K562 (cell line): ENCODE data around the gene FAM149B1. TPM values are rescaled to one million over a fixed set of nuclear protein-coding genes. Genes with fewer than 3 reads are reported as not detected.

Experiments
- C11orf30 ChIP-seq: fragments of 450-650 bp; IDR thresholded peaks from 2 replicates; pipeline ENCODE4 v1.6.1; 2016; ENCODE audit warnings: low read depth, mild to moderate bottlenecking
- NCOR1 ChIP-seq: fragments of 450-650 bp; IDR thresholded peaks from 2 replicates; pipeline ENCODE4 v1.6.1; 2016; ENCODE audit warnings: mild to moderate bottlenecking, moderate library complexity
- RNF2 ChIP-seq: sonication (generic); IDR thresholded peaks from 2 replicates; pipeline ENCODE4 v1.6.1; 2016
- ZNF232 ChIP-seq: sonication (generic); formaldehyde crosslinking; IDR thresholded peaks from 2 replicates; pipeline ENCODE4 v1.8.0; 2022; ENCODE audit warnings: mild to moderate bottlenecking, missing genetic modification reagents
- ZNF766 ChIP-seq: fragments of 200-800 bp; sonication (Bioruptor generic); conservative IDR thresholded peaks from 2 replicates; pipeline ENCODE4 v1.6.1; 2016; ENCODE audit warnings: missing genetic modification characterization, missing compliant biosample characterization
- polyA plus RNA-seq, 8 experiments: library from polyadenylated mRNA; depleted of rRNA in 4 of 8; stranded (reverse) in 5 of 8; unstranded in 3 of 8; fragments of >200 nt; fragmentation: Nextera tagmentation in 2 of 8; fragmentation: Illumina TruSeq in 1 of 8; extraction: Ambion mirVana in 2 of 8; extraction: Trizol in 1 of 8; gene quantifications; 2 replicates each; pipeline versions ENCODE4 v1.2.1 to v1.2.3, GENCODE V29; 2011 to 2014; ENCODE audit warnings: inconsistent platforms in 1 of 8, missing spikeins in 1 of 8
- total RNA-seq, 7 experiments: library from RNA; depleted of rRNA in 6 of 7; stranded (reverse); fragments of >200 nt in 6 of 7; fragmentation: Illumina TruSeq in 2 of 7; extraction: Trizol in 2 of 7; gene quantifications; 2 replicates each; pipeline versions ENCODE4 v1.2.1 to v1.2.3, GENCODE V29; 2011 to 2021; ENCODE audit warnings: low replicate concordance in 1 of 7
- TF ChIP-seq, protein P1 (sequence below): fragments of 450-650 bp; IDR thresholded peaks from 2 replicates; pipeline ENCODE4 v1.6.1; 2016; ENCODE audit warnings: borderline replicate concordance
- TF ChIP-seq, protein P2 (sequence below), 2 experiments: IDR thresholded peaks; 2 replicates each; pipeline ENCODE4 v1.6.1; 2012; ENCODE audit warnings: improper control_type of control experiment in 2 of 2, low read depth in 2 of 2, low read length in 2 of 2, borderline replicate concordance in 1 of 2

The FAM149B1 gene
- total and polyA plus RNA-seq, 9 of the 15 experiments (the other 6 are each of a cell fraction or from before 2014, with no cell fraction given), result 4.2 to 18.5 (median 9.3) TPM

DNA sequence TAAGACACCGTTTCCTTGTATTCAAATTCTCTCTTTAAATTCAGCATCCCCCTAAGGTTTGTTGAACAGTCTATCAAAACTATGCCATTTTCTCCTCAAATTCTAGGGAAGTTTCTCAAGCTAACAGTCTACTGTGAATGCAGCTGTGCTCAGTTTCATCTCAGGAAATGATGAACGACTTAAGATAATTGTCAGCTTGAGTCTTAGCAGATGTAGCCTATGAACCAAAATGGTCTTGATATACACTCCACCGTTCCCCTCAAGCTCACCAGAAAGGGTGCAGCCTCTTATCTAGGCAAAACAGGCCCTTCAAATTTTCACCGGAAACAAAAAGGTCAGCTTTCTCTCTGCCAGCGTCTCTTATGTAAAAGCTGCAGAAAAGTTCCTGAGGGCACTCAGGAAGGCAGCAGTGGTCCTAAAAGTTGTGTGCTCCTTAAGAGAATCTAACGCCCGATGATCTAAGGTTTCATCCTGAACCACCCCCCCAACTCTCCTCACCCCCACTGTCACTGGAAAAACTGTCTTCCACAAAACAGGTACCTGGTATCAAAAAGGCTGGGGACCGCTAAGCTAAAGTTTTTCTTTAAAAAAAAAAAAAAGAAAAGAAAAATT lies 77.1 kb downstream of the FAM149B1 start (continued):
- TF ChIP-seq, protein P1, sequence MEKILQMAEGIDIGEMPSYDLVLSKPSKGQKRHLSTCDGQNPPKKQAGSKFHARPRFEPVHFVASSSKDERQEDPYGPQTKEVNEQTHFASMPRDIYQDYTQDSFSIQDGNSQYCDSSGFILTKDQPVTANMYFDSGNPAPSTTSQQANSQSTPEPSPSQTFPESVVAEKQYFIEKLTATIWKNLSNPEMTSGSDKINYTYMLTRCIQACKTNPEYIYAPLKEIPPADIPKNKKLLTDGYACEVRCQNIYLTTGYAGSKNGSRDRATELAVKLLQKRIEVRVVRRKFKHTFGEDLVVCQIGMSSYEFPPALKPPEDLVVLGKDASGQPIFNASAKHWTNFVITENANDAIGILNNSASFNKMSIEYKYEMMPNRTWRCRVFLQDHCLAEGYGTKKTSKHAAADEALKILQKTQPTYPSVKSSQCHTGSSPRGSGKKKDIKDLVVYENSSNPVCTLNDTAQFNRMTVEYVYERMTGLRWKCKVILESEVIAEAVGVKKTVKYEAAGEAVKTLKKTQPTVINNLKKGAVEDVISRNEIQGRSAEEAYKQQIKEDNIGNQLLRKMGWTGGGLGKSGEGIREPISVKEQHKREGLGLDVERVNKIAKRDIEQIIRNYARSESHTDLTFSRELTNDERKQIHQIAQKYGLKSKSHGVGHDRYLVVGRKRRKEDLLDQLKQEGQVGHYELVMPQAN, result no peak
- peak; percentile 74; the same call in 1 of the 2 replicates for TF ChIP-seq RNF2
- 0 out of 2 replicates have a peak, but pooled peaks have one; percentile 66 for TF ChIP-seq ZNF766 (CRISPR knock-in tag)
- TF ChIP-seq, protein P2, sequence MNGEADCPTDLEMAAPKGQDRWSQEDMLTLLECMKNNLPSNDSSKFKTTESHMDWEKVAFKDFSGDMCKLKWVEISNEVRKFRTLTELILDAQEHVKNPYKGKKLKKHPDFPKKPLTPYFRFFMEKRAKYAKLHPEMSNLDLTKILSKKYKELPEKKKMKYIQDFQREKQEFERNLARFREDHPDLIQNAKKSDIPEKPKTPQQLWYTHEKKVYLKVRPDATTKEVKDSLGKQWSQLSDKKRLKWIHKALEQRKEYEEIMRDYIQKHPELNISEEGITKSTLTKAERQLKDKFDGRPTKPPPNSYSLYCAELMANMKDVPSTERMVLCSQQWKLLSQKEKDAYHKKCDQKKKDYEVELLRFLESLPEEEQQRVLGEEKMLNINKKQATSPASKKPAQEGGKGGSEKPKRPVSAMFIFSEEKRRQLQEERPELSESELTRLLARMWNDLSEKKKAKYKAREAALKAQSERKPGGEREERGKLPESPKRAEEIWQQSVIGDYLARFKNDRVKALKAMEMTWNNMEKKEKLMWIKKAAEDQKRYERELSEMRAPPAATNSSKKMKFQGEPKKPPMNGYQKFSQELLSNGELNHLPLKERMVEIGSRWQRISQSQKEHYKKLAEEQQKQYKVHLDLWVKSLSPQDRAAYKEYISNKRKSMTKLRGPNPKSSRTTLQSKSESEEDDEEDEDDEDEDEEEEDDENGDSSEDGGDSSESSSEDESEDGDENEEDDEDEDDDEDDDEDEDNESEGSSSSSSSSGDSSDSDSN (IDR thresholded peaks at IDR 0.05; ENCODE audit: borderline replicate concordance in 1 of 2, low read depth in 2 of 2, low read length in 2 of 2), result peak; percentile 55 to 64; a peak in 1 of 4 replicates
- peak; percentile 97 for TF ChIP-seq NCOR1
- TF ChIP-seq ZNF232 (CRISPR knock-in tag), result no peak
- TF ChIP-seq C11orf30, result 0 out of 2 replicates have a peak, but pooled peaks have one; percentile 46
